Keratinocyte (primary cell): ENCODE data around the gene HOMER1. TPM values are rescaled to one million over a fixed set of nuclear protein-coding genes. Genes with fewer than 3 reads are reported as not detected.

Source experiments
- DNase-seq: peaks from one replicate; pipeline ENCODE4 v3.0.0-alpha.2; 2011; ENCODE audit warnings: low read depth, missing footprints, low spot score
- FAIRE-seq: peaks from 2 replicates; lab custom pipeline; 2011; peaks lifted over from hg19 to GRCh38; lab: Jason Lieb, UNC
- H2AFZ ChIP-seq: 2 replicates; pipeline ENCODE4 v1.6.0; 2012; ENCODE audit warnings: low read length, control low read depth, inconsistent platforms; ENCODE audit not compliant: control insufficient read depth
- H3K27ac ChIP-seq: 2 replicates; pipeline ENCODE4 v1.5.1; 2011; ENCODE audit warnings: low read length; ENCODE audit not compliant: control insufficient read depth, insufficient read depth
- H3K27me3 ChIP-seq: 3 replicates; pipeline ENCODE4 v1.6.0; 2011; ENCODE audit warnings: low read length; ENCODE audit not compliant: control insufficient read depth, insufficient read depth; ENCODE audit errors: extremely low read depth
- H3K36me3 ChIP-seq, 2 experiments: 2 replicates in 1 of 2; 3 replicates in 1 of 2; pipeline ENCODE4 v1.5.1; 2011; ENCODE audit warnings: low read length in 2 of 2, mild to moderate bottlenecking in 1 of 2; ENCODE audit not compliant: control insufficient read depth in 2 of 2, insufficient read depth in 2 of 2; ENCODE audit errors: extremely low read depth in 1 of 2
- H3K4me1 ChIP-seq: 3 replicates; pipeline ENCODE4 v1.5.1; 2011; ENCODE audit warnings: low read length; ENCODE audit not compliant: control insufficient read depth, insufficient read depth; ENCODE audit errors: extremely low read depth
- H3K4me2 ChIP-seq: 3 replicates; pipeline ENCODE4 v1.6.0; 2011; ENCODE audit warnings: low read depth, low read length; ENCODE audit not compliant: control insufficient read depth, insufficient read depth; ENCODE audit errors: extremely low read depth
- H3K4me3 ChIP-seq, 3 experiments: fragments of 200-600 bp in 1 of 3; sonication (generic) in 1 of 3; 2 replicates in 2 of 3; 3 replicates in 1 of 3; pipeline ENCODE4 v1.5.1; 2011 to 2016; ENCODE audit warnings: low read length in 3 of 3, mild to moderate bottlenecking in 3 of 3, control low read depth in 2 of 3, inconsistent platforms in 1 of 3, low read depth in 1 of 3, mixed read lengths in 1 of 3, mixed run types in 1 of 3, moderate library complexity in 1 of 3; ENCODE audit not compliant: control insufficient read depth in 2 of 3, insufficient read depth in 2 of 3; ENCODE audit errors: extremely low read depth in 1 of 3
- H3K79me2 ChIP-seq: 2 replicates; pipeline ENCODE4 v1.6.0; 2012; ENCODE audit warnings: low read length; ENCODE audit not compliant: control insufficient read depth, insufficient read depth
- H3K9ac ChIP-seq: 3 replicates; pipeline ENCODE4 v1.6.0; 2011; ENCODE audit warnings: low read length; ENCODE audit not compliant: control insufficient read depth, insufficient read depth; ENCODE audit errors: extremely low read depth
- H3K9me1 ChIP-seq: 3 replicates; pipeline ENCODE4 v1.6.0; 2011; ENCODE audit warnings: low read length; ENCODE audit not compliant: control insufficient read depth, insufficient read depth; ENCODE audit errors: extremely low read depth
- H3K9me3 ChIP-seq: 2 replicates; pipeline ENCODE4 v1.5.1; 2012; ENCODE audit warnings: low read depth, low read length; ENCODE audit not compliant: control insufficient read depth
- H4K20me1 ChIP-seq: 3 replicates; pipeline ENCODE4 v1.6.0; 2011; ENCODE audit warnings: low read length; ENCODE audit not compliant: control insufficient read depth, insufficient read depth; ENCODE audit errors: extremely low read depth
- CTCF ChIP-seq, 3 experiments: IDR thresholded peaks in 1 of 3; conservative IDR thresholded peaks in 1 of 3; optimal IDR thresholded peaks in 1 of 3; 2 replicates in 2 of 3; 3 replicates in 1 of 3; pipeline versions ENCODE3 to v1.5.1; 2011; ENCODE audit warnings: low read length in 3 of 3, mild to moderate bottlenecking in 3 of 3, moderate library complexity in 2 of 3, control low read depth in 1 of 3, inconsistent platforms in 1 of 3; ENCODE audit not compliant: insufficient read depth in 2 of 3; ENCODE audit errors: extremely low read depth in 1 of 3
- EZH2 ChIP-seq: IDR thresholded peaks from one replicate; pipeline ENCODE4 v1.6.1; 2012; ENCODE audit warnings: inconsistent platforms, mild to moderate bottlenecking, low read length, moderate library complexity
- dilution Hi-C: fragments of 300-500 bp; cut with MboI; formaldehyde crosslinking; loops from one replicate; pipeline ENCODE4 v1.7.0; 2020; ENCODE audit warnings: low sequenced_read_pairs; ENCODE audit not compliant: extremely low pct_ligation_motif_present
- polyA plus RNA-seq, 5 experiments: library from polyadenylated mRNA; depleted of rRNA in 3 of 5; stranded (reverse) in 3 of 5; stranded (forward) in 1 of 5; unstranded in 1 of 5; fragments of >200 nt; gene quantifications; 1 replicate in 1 of 5; 2 replicates in 3 of 5; 3 replicates in 1 of 5; pipeline versions ENCODE4 v1.2.1 to v1.2.3, GENCODE V29; 2011 to 2012; ENCODE audit warnings: missing spikeins in 2 of 5, low read depth in 1 of 5, low replicate concordance in 1 of 5
- small RNA-seq, 3 experiments: library from RNA; depleted of rRNA; stranded (forward); fragments of <200 nt; gene quantifications; one replicate each; pipeline ENCODE3, GENCODE V24; 2012; ENCODE audit warnings: low read depth in 3 of 3, low replicate concordance in 1 of 3; ENCODE audit not compliant: insufficient read length in 3 of 3

Gene HOMER1
- polyA plus RNA-seq, 1 donor (not counting 4 experiments of a cell fraction or from before 2014, with no cell fraction given) = 6.5 TPM

- dilution Hi-C loops = no loop called here
- TF ChIP-seq CTCF (optimal IDR thresholded peaks at IDR 0.05 in 1 of 3, IDR thresholded peaks at IDR 0.05 in 1 of 3, conservative IDR thresholded peaks at IDR 0.05 in 1 of 3; ENCODE audit: extremely low read depth in 1 of 3, insufficient read depth in 2 of 3, low read length in 3 of 3) (no peak), EZH2 (no peak)
- Histone ChIP-seq H3K4me2 (no peak overlapping the region), H4K20me1 (no peaks in the 10 kb centered on the region), H3K27ac (no peak overlapping the region), H3K36me3 (no peaks in the 10 kb centered on the region), H3K4me3 (no peak overlapping the region), H2AFZ (no peak overlapping the region), H3K79me2 (no peaks in the 10 kb centered on the region), H3K4me1 (no peaks in the 10 kb centered on the region), H3K9me1 (no peaks in the 10 kb centered on the region), H3K27me3 (no peaks in the 10 kb centered on the region), H3K9ac (no peak overlapping the region), H3K9me3 (no peaks in the 10 kb centered on the region)
- DNase-seq (no peak), FAIRE-seq (no peak)
Measured at GRCh38 chr5:79330071-79330470, 183.9 kb downstream of the HOMER1 start.

- Histone ChIP-seq H3K9me3 (no peaks in the 10 kb centered on the region), H3K36me3 (no peaks in the 10 kb centered on the region), H3K4me1 (no peaks in the 10 kb centered on the region), H3K9me1 (no peaks in the 10 kb centered on the region), H3K27ac (no peak overlapping the region), H2AFZ (no peak overlapping the region), H3K4me3 (no peak overlapping the region), H3K9ac (no peak overlapping the region), H3K4me2 (no peak overlapping the region), H3K79me2 (no peaks in the 10 kb centered on the region), H3K27me3 (no peaks in the 10 kb centered on the region), H4K20me1 (no peaks in the 10 kb centered on the region)
- no peak for DNase-seq
- dilution Hi-C loops = no loop called here
- TF ChIP-seq EZH2 (no peak), CTCF (optimal IDR thresholded peaks at IDR 0.05 in 1 of 3, IDR thresholded peaks at IDR 0.05 in 1 of 3, conservative IDR thresholded peaks at IDR 0.05 in 1 of 3; ENCODE audit: extremely low read depth in 1 of 3, insufficient read depth in 2 of 3, low read length in 3 of 3) (no peak)
- no peak for FAIRE-seq
Measured at GRCh38 chr5:79329453-79329852, 184.5 kb downstream of the HOMER1 start.

Small RNA genes within 50 kb of the gene (small RNA-seq; reads per million reads assigned to genes)
- gene RF00019 = 0 reads per million in 3 experiments

Other genes with a start within 250 kb of the HOMER1 start
- 28.2 to 39.9 TPM (median 32.7 TPM) in 3 replicates for gene TENT2, start 98.3 kb upstream of the HOMER1 start, polyA plus RNA-seq
- gene CMYA5, start 175.7 kb upstream of the HOMER1 start, polyA plus RNA-seq = 0.10 to 0.39 TPM (median 0.25 TPM) in 3 replicates